HepG2 (cell line): ENCODE results near the gene MAML1. TPM values are rescaled to one million over a fixed set of nuclear protein-coding genes. Genes with fewer than 3 reads are reported as not detected.

Source experiments
- ATAC-seq: fragments of 200-7000 bp; cut with Tn5 transposase; 3 replicates; pipeline ENCODE4 v1.9.1; 2020; ENCODE audit warnings: mild to moderate bottlenecking, moderate library complexity
- BruUV-seq: library from RNA; stranded (reverse); fragments of 400-500 nt; replicated peaks from 2 replicates; lab custom pipeline; 2021; lab: Mats Ljungman, UMichigan
- CTCF ChIA-PET: fragments of 300-600 bp; formaldehyde crosslinking; extraction: SDS; loops from one replicate; lab custom pipeline; 2021; ENCODE audit warnings: low total read pairs, inconsistent platforms, low intra/inter-chr PET ratio; lab: Yijun Ruan, JAX
- POLR2A ChIA-PET: fragments of 350-600 bp; sonication (Branson Sonifier 250); formaldehyde crosslinking; loops from one replicate; lab custom pipeline; 2020; ENCODE audit warnings: antibody characterized with exemption, inconsistent platforms; lab: Yijun Ruan, JAX
- DNase-seq: peaks from one replicate; pipeline ENCODE4 v3.0.0-alpha.2; 2015; ENCODE audit warnings: low spot score
- FAIRE-seq: peaks from 3 replicates; lab custom pipeline; 2011; peaks lifted over from hg19 to GRCh38; lab: Jason Lieb, UNC
- H2AFZ ChIP-seq: one replicate; pipeline ENCODE4 v1.6.1; 2011; ENCODE audit warnings: low read length, inconsistent platforms
- H3K27ac ChIP-seq: fragments of 300-600 bp; 3 replicates; pipeline ENCODE4 v1.8.0; 2011; ENCODE audit warnings: mixed run types, mild to moderate bottlenecking, mixed read lengths, low read length, inconsistent platforms; ENCODE audit not compliant: insufficient read depth; ENCODE audit errors: extremely low read length
- H3K27me3 ChIP-seq, 2 experiments: fragments of 200-600 bp in 1 of 2; 2 replicates in 1 of 2; 3 replicates in 1 of 2; pipeline versions ENCODE4 v1.6.0 to v1.8.0; 2011; ENCODE audit warnings: low read length in 2 of 2, mild to moderate bottlenecking in 2 of 2, moderate library complexity in 2 of 2, inconsistent platforms in 1 of 2; ENCODE audit not compliant: insufficient read depth in 2 of 2, control insufficient read depth in 1 of 2
- H3K36me3 ChIP-seq, 2 experiments: fragments of 200-600 bp in 1 of 2; replicated peaks in 1 of 2; 2 replicates in 1 of 2; 3 replicates in 1 of 2; pipeline versions ENCODE4 v1.5.1 to v1.8.0; 2011; ENCODE audit warnings: low read length in 2 of 2, inconsistent platforms in 1 of 2; ENCODE audit not compliant: insufficient read depth in 2 of 2, control insufficient read depth in 1 of 2
- H3K4me1 ChIP-seq: 2 replicates; pipeline ENCODE4 v1.5.1; 2012; ENCODE audit warnings: low read length, inconsistent platforms; ENCODE audit not compliant: insufficient read depth
- H3K4me2 ChIP-seq: 2 replicates; pipeline ENCODE4 v1.6.0; 2011; ENCODE audit warnings: low read depth, low read length, inconsistent platforms
- H3K4me3 ChIP-seq, 3 experiments: fragments of 200-600 bp in 1 of 3; sonication (generic), shearing (Covaris generic) in 1 of 3; replicated peaks in 1 of 3; 2 replicates each; pipeline ENCODE4 v1.5.1; 2011 to 2016; ENCODE audit warnings: low read length in 3 of 3, inconsistent platforms in 2 of 3, low read depth in 2 of 3, mild to moderate bottlenecking in 2 of 3, control low read depth in 1 of 3, mixed read lengths in 1 of 3; ENCODE audit not compliant: insufficient read depth in 1 of 3
- H3K79me2 ChIP-seq: one replicate; pipeline ENCODE4 v1.6.1; 2011; ENCODE audit warnings: low read length, inconsistent platforms; ENCODE audit not compliant: insufficient read depth
- H3K9ac ChIP-seq: 2 replicates; pipeline ENCODE4 v1.6.0; 2011; ENCODE audit warnings: mild to moderate bottlenecking, low read depth, low read length, inconsistent platforms; ENCODE audit not compliant: insufficient read depth
- H3K9me3 ChIP-seq: 2 replicates; pipeline ENCODE4 v1.5.1; 2012; ENCODE audit warnings: mild to moderate bottlenecking, low read length
- H4K20me1 ChIP-seq: 2 replicates; pipeline ENCODE4 v1.6.0; 2011; ENCODE audit warnings: inconsistent platforms, mild to moderate bottlenecking, low read length, moderate library complexity; ENCODE audit not compliant: insufficient read depth
- AGO2 ChIP-seq: fragments of 200-400 bp; formaldehyde crosslinking; optimal IDR thresholded peaks from 2 replicates; pipeline ENCODE3; 2017; ENCODE audit warnings: mild to moderate bottlenecking, low read depth, low read length, moderate library complexity
- PBX2 ChIP-seq: IDR thresholded peaks from 2 replicates; pipeline ENCODE4 v1.6.1; 2016; ENCODE audit warnings: control low read depth
- SOX5 ChIP-seq: IDR thresholded peaks from 2 replicates; pipeline ENCODE4 v1.6.1; 2016; ENCODE audit warnings: borderline replicate concordance
- WGBS: methylation state at CpG from one replicate; pipeline ENCODE4 v1.1.6; 2017; ENCODE audit warnings: low lambda C conversion rate; 5-methylcytosine and 5-hydroxymethylcytosine counted together
- in situ Hi-C: cut with HindIII; loops from 2 replicates; pipeline ENCODE4 v1.10.0; 2017; ENCODE audit warnings: low pct_unique_long_range_greater_than_20kb; ENCODE audit not compliant: extremely low pct_ligation_motif_present
- intact Hi-C: fragments of 100-400 bp; cut with micrococcal nuclease; formaldehyde crosslinking; loops from one replicate; pipeline ENCODE4 v1.10.0; 2022; ENCODE audit not compliant: unreplicated experiment
- polyA plus RNA-seq, 8 experiments: library from polyadenylated mRNA; depleted of rRNA in 3 of 8; stranded (reverse) in 7 of 8; unstranded in 1 of 8; fragments of >200 nt; fragmentation: Illumina TruSeq in 4 of 8; extraction: Trizol in 4 of 8; gene quantifications; 2 replicates each; pipeline versions ENCODE4 v1.2.1 to v1.2.3, GENCODE V29; 2011 to 2016; ENCODE audit warnings: low read depth in 4 of 8, missing spikeins in 1 of 8, mixed read lengths in 1 of 8; ENCODE audit not compliant: insufficient read depth in 1 of 8
- total RNA-seq, 5 experiments: library from RNA; depleted of rRNA; stranded (reverse); fragments of >200 nt; fragmentation: Illumina TruSeq; extraction: Trizol; gene quantifications; 2 replicates each; pipeline ENCODE4 v1.2.3, GENCODE V29; 2016; ENCODE audit warnings: low read depth in 1 of 5
- TF ChIP-seq, protein P1 (sequence below): sonication (generic); formaldehyde crosslinking; IDR thresholded peaks from 2 replicates; pipeline ENCODE4 v1.5.1; 2020; ENCODE audit warnings: missing genetic modification reagents, mild to moderate bottlenecking, borderline replicate concordance

MAML1 gene
- total and polyA plus RNA-seq, 2 of the 13 experiments (the other 11 are each of a cell fraction or from before 2014, with no cell fraction given), result 10.0 to 10.8 TPM

DNA sequence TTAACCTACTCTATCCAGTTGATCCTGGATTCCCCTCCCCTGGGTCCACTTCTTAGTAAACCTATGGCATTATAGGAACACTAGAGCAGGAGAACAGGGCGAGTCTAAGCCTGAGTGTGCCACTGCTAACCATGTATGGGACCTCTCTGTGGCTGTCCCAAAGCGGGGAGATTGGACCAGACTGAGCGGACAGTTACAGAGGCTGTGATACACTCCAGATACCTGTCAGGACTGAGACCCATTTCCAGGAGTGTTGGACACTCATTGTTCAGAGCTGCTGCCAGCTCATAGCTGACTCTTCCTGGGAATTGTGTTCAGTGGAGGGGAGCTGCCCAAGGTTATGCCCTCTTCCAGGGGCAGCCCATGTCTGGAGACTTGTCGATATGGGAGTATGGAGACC lies 49.2 kb downstream of the MAML1 start:
- BruUV-seq, result no TSS peak
- WGBS, result 100% methylated on average over 4 of the region's 4 CpGs
- H3K4me3 ChIP-seq, result no peak overlapping the region
- in situ Hi-C loops, result no loop called here
- H4K20me1 ChIP-seq, result no peaks in the 10 kb centered on the region
- CTCF ChIA-PET, result no interaction called here
- H2AFZ ChIP-seq, result no peak overlapping the region
- H3K9me3 ChIP-seq, result no peaks in the 10 kb centered on the region
- H3K4me2 ChIP-seq, result no peak overlapping the region
- H3K9ac ChIP-seq, result no peak overlapping the region
- POLR2A ChIA-PET, result no interaction called here
- no peak for DNase-seq
- peaks cover 1 to 21% of the 10 kb centered on the region in 2 experiments; a peak in 3 of 5 replicates for H3K36me3 ChIP-seq
- intact Hi-C loops, result no loop called here
- H3K79me2 ChIP-seq, result no peaks in the 10 kb centered on the region
- no peak for FAIRE-seq
- ATAC-seq, result peak; percentile 22
- H3K27me3 ChIP-seq, result no peaks in the 10 kb centered on the region
- H3K27ac ChIP-seq, result no peak overlapping the region
- TF ChIP-seq SOX5 (CRISPR knock-in tag), result no peak
- TF ChIP-seq, protein P1, sequence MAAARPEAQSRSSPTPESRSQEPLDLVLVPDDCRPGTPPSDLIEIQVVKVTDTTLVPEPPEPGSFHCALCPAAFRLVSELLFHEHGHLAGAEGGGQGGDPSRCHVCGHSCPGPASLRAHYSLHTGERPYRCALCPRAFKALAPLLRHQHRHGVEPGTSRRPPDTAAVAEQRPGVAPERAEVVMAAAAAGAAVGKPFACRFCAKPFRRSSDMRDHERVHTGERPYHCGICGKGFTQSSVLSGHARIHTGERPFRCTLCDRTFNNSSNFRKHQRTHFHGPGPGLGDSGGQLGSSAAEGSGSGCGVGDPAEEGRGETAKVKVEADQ (CRISPR knock-in tag), result no peak
- no peaks in the 10 kb centered on the region for H3K4me1 ChIP-seq

- Histone ChIP-seq H3K27me3 (no peaks in the 10 kb centered on the region), H4K20me1 (no peaks in the 10 kb centered on the region), H3K9ac (no peak overlapping the region), H2AFZ (no peak overlapping the region), H3K79me2 (no peaks in the 10 kb centered on the region), H3K27ac (no peak overlapping the region), H3K9me3 (no peaks in the 10 kb centered on the region), H3K4me1 (peaks cover 9% of the 10 kb centered on the region), H3K36me3 (peaks cover 1 to 12% of the 10 kb centered on the region in 2 experiments; a peak in 2 of 5 replicates), H3K4me3 (no peak overlapping the region), H3K4me2 (no peak overlapping the region)
- POLR2A ChIA-PET, result no interaction called here
- BruUV-seq, result no TSS peak
- WGBS, result 98% methylated on average over 9 of the region's 9 CpGs
- CTCF ChIA-PET, result no interaction called here
- DNase-seq (no peak), FAIRE-seq (no peak), ATAC-seq (no peak)
- intact Hi-C loops (no loop called here), in situ Hi-C loops (no loop called here)
- no peak for TF ChIP-seq PBX2 (CRISPR knock-in tag)
- TF ChIP-seq AGO2, result peak; percentile 57
Observed at GRCh38 chr5:179783128-179783527, 50.5 kb downstream of the MAML1 start.
